Osteocyte (in vitro differentiated cells): ENCODE measurements around the gene MTMR1. TPM values are rescaled to one million over a fixed set of nuclear protein-coding genes. Genes with fewer than 3 reads are reported as not detected.

Source experiments
- DNase-seq: peaks from one replicate; pipeline ENCODE4 v3.0.0; 2021; ENCODE audit warnings: mixed read lengths; ENCODE audit not compliant: unreplicated experiment; ENCODE audit errors: extremely low spot score
- H3K27ac Mint-ChIP-seq: one replicate; pipeline ENCODE4 v1.8.0; 2021; ENCODE audit warnings: mild to moderate bottlenecking, mixed read lengths; ENCODE audit not compliant: unreplicated experiment
- H3K27me3 Mint-ChIP-seq: one replicate; pipeline ENCODE4 v1.8.0; 2021; ENCODE audit warnings: mixed read lengths; ENCODE audit not compliant: unreplicated experiment
- H3K36me3 Mint-ChIP-seq: one replicate; pipeline ENCODE4 v1.8.0; 2021; ENCODE audit warnings: mixed read lengths; ENCODE audit not compliant: unreplicated experiment
- H3K4me1 Mint-ChIP-seq: one replicate; pipeline ENCODE4 v1.8.0; 2021; ENCODE audit warnings: mixed read lengths; ENCODE audit not compliant: unreplicated experiment
- H3K4me3 Mint-ChIP-seq: one replicate; pipeline ENCODE4 v1.8.0; 2021; ENCODE audit warnings: mild to moderate bottlenecking, moderate library complexity, mixed read lengths; ENCODE audit not compliant: unreplicated experiment
- H3K9me3 Mint-ChIP-seq: one replicate; pipeline ENCODE4 v1.8.0; 2021; ENCODE audit warnings: mixed read lengths; ENCODE audit not compliant: unreplicated experiment
- CTCF ChIP-seq: fragments of 200-600 bp; sonication (generic); IDR thresholded peaks from 2 replicates; pipeline ENCODE4 v1.5.0; 2021; ENCODE audit warnings: antibody characterized with exemption, mild to moderate bottlenecking, moderate library complexity
- total RNA-seq: library from RNA; stranded (reverse); gene quantifications from 2 replicates; pipeline ENCODE4 v1.2.1, GENCODE V29; 2021

MTMR1 gene
- total RNA-seq, 1 donor from 2014 or later: 23.6 TPM

GRCh38 chrX:150752124-150752523 lies 58.9 kb downstream of the MTMR1 start:
- no peak for DNase-seq
- no peak for TF ChIP-seq CTCF
- Mint-ChIP-seq H3K4me3 (no peak overlapping the region), H3K36me3 (peaks cover 3% of the 10 kb centered on the region), H3K27me3 (no peaks in the 10 kb centered on the region), H3K4me1 (no peaks in the 10 kb centered on the region), H3K9me3 (no peaks in the 10 kb centered on the region), H3K27ac (no peak overlapping the region)

- DNase-seq: no peak
- Mint-ChIP-seq H3K36me3 (peaks cover 9% of the 10 kb centered on the region), H3K4me1 (no peaks in the 10 kb centered on the region), H3K27me3 (no peaks in the 10 kb centered on the region), H3K4me3 (no peak overlapping the region), H3K27ac (no peak overlapping the region), H3K9me3 (no peaks in the 10 kb centered on the region)
- no peak for TF ChIP-seq CTCF
Observed at GRCh38 chrX:150753357-150753756, 60.2 kb downstream of the MTMR1 start.

- TF ChIP-seq CTCF: no peak
- DNase-seq: no peak
- Mint-ChIP-seq H3K4me3 (no peak overlapping the region), H3K36me3 (peaks cover 9% of the 10 kb centered on the region), H3K9me3 (no peaks in the 10 kb centered on the region), H3K27ac (no peak overlapping the region), H3K27me3 (no peaks in the 10 kb centered on the region), H3K4me1 (no peaks in the 10 kb centered on the region)
Observed at GRCh38 chrX:150753968-150754367, 60.8 kb downstream of the MTMR1 start.

- Mint-ChIP-seq H3K9me3 (no peaks in the 10 kb centered on the region), H3K4me1 (no peaks in the 10 kb centered on the region), H3K4me3 (no peak overlapping the region), H3K36me3 (peaks cover 7% of the 10 kb centered on the region), H3K27me3 (no peaks in the 10 kb centered on the region), H3K27ac (no peak overlapping the region)
- TF ChIP-seq CTCF: no peak
- DNase-seq: peak; percentile 78
Observed at GRCh38 chrX:150757371-150757770, 64.2 kb downstream of the MTMR1 start.

GRCh38 chrX:150759568-150760416 lies 66.6 kb downstream of the MTMR1 start:
- H3K27me3 Mint-ChIP-seq: no peaks in the 10 kb centered on the region
- H3K4me1 Mint-ChIP-seq: no peaks in the 10 kb centered on the region
- H3K4me3 Mint-ChIP-seq: no peak overlapping the region
- DNase-seq: peak; percentile 64
- no peak overlapping the region for H3K27ac Mint-ChIP-seq
- TF ChIP-seq CTCF: no peak
- peaks cover 5% of the 10 kb centered on the region for H3K36me3 Mint-ChIP-seq
- H3K9me3 Mint-ChIP-seq: no peaks in the 10 kb centered on the region
